Heart left ventricle (tissue), 16 donors: Measurements from ENCODE around the gene MBD3. TPM values are rescaled to one million over a fixed set of nuclear protein-coding genes. Genes with fewer than 3 reads are reported as not detected.

Source experiments
- ATAC-seq, 4 donors: fragments of 200-7000 bp; cut with Tn5 transposase; one replicate each; pipeline ENCODE4 v1.9.1; 2020 to 2022; ENCODE audit warnings: moderate library complexity in 4 of 4, mild to moderate bottlenecking in 3 of 4, moderate number of reproducible peaks in 1 of 4
- DNase-seq, 5 donors: peaks; one replicate each; pipeline ENCODE4 v3.0.0-alpha.2; 2020
- H3K27ac ChIP-seq, 12 donors: fragments of 200-600 bp; sonication (generic) in 4 of 12; one replicate each; pipeline versions ENCODE4 v1.5.0 to v1.8.0; 2016 to 2022; ENCODE audit warnings: mild to moderate bottlenecking in 2 of 12
- H3K27me3 ChIP-seq, 9 donors: fragments of 200-600 bp; sonication (generic) in 2 of 9; one replicate each; pipeline versions ENCODE4 v1.5.1 to v1.8.0; 2016 to 2022; ENCODE audit warnings: mild to moderate bottlenecking in 3 of 9
- H3K36me3 ChIP-seq, 9 donors: fragments of 200-600 bp; sonication (generic) in 2 of 9; one replicate each; pipeline versions ENCODE4 v1.5.0 to v1.8.0; 2018 to 2022; ENCODE audit warnings: mild to moderate bottlenecking in 2 of 9
- H3K4me1 ChIP-seq, 12 donors: fragments of 200-600 bp; sonication (generic) in 4 of 12; one replicate each; pipeline versions ENCODE4 v1.5.0 to v1.8.0; 2016 to 2022; ENCODE audit warnings: mild to moderate bottlenecking in 3 of 12
- H3K4me3 ChIP-seq, 12 donors: fragments of 200-600 bp; sonication (generic) in 4 of 12; one replicate each; pipeline versions ENCODE4 v1.5.0 to v1.8.0; 2017 to 2022; ENCODE audit warnings: mild to moderate bottlenecking in 9 of 12, moderate library complexity in 4 of 12
- H3K9me3 ChIP-seq, 12 donors: fragments of 200-600 bp; sonication (generic) in 4 of 12; one replicate each; pipeline versions ENCODE4 v1.5.0 to v1.8.0; 2016 to 2022; ENCODE audit warnings: mild to moderate bottlenecking in 1 of 12
- POLR2A ChIP-seq, 2 donors: fragments of 450-650 bp; IDR thresholded peaks; one replicate each; pipeline ENCODE4 v1.6.1; 2017; ENCODE audit warnings: antibody characterized with exemption in 2 of 2, mild to moderate bottlenecking in 2 of 2, moderate library complexity in 2 of 2
- WGBS, 4 donors: extraction: QIAGEN DNeasy Blood & Tissue Kit in 2 of 4; methylation state at CpG; one replicate each; pipeline versions ENCODE4 v1.1.5 to v1.1.7; 2013 to 2018; 5-methylcytosine and 5-hydroxymethylcytosine counted together
- intact Hi-C, 10 donors: fragments of 100-400 bp; cut with DNase I; formaldehyde crosslinking; loops; one replicate each; pipeline versions ENCODE4 v1.11.1 to v1.14.2; 2022
- polyA plus RNA-seq, 2 donors: library from polyadenylated mRNA; stranded (reverse); fragments of 200-250 nt; gene quantifications; one replicate each; pipeline ENCODE4 v1.2.3, GENCODE V29; 2013
- total RNA-seq, 9 donors: library from RNA; depleted of rRNA in 2 of 9; stranded (reverse); fragments of >200 nt in 2 of 9; fragmentation: NEBNext Ultra II Directional in 3 of 9; extraction: Animal tissue kit (Norgen Biotek cat#: 25700) in 3 of 9; gene quantifications; one replicate each; pipeline versions ENCODE4 v1.1.0 to v1.2.4, GENCODE V29; 2016 to 2023
- TF ChIP-seq, protein P1 (sequence below), 12 donors: fragments of 200-600 bp; sonication (generic) in 4 of 12; IDR thresholded peaks; one replicate each; pipeline versions ENCODE4 v1.5.0 to v1.8.0; 2018 to 2022; ENCODE audit warnings: antibody characterized with exemption in 12 of 12, mild to moderate bottlenecking in 5 of 12
- donor health status: ischemic (EF 13 %, LVEDD 7.1; RV severe dilation, severe dysfunction).
- donor health status: healthy with polysubstance abuse.
- donor health status: DM: no; HTN: yes; CAD: no.
- donor health status: DM: no; HTN: no; CAD: no.
- donor health status: ischemic (EF 25% LVEDD 6.9; RV normal size, moderate dysfunction).
- donor health status: ischemic (EF 25% LVEDD 5.7; RV mildly dilated, moderate dysfunction).
- donor health status: healthy.
- donor health status: DM: yes; HTN: yes; CAD: no.
- donor health status: ischemic (EF 35%, LVEDD 5.7; RV mildly dilated, moderate dysfunction).
- donor health status: nonischemic (EF 11% LVEDD 7.7; RV severe dilation, severe dysfunction).
- donor health status: DM: yes; HTN: yes; CAD: no.
- donor health status: PGD.
- donor health status: ischemic (EF 29% LVEDD 5.4; RV normal size, mild dysfunction).
- donor health status: nonischemic (EF 23%, LVEDD 6.1; RV moderate dilation, normal function).

The MBD3 gene
- total and polyA plus RNA-seq, 11 donors = 38.6 to 146 (median 72.8) TPM

DNA sequence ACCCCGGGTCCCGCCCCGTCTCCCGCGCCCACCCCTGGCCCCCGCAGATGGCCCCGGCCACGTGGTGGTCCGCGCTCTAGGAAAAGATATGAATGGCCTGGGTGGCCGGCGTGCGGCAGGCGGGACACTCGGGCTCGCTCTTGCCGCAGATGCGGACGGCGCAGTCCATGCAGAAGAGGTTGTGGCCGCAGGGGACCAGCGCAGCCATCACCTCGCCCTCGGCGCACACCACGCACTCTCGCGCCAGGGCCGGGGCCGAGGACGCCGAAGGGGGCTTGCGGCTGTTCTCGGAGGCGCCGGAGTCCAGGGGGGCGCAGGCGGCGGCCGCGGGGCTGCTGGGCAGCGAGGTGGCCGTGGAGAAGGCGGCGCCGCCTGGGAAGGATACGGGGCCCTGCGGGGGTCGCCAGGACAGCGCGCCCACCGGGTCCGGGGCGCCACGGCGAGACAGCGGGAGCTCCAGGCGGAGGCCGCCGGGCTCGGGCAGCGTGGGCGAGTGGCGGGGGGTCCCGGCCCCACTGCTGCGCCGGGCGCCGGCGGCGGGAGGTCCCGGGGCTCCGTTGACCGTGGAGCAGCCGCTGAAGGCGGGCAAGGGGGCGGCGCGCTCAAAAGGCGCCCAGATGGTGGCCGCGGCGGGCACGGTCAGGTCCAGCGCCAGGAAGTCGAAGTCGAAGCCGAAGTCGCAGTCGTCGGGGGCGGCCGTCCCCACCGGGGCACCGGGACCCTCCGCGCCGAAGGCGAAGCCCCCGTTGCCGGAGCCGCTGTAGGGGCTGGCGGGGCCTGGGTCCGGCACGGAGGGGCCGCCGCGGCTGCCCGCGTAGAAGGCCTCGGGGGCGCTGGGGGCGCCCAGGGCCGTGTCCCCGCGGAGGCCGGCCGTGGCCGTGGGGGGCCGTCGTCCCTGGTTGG, 36.9 kb downstream of the MBD3 start:
- no peaks in the 10 kb centered on the region for H3K27me3 ChIP-seq
- DNase-seq (no peak), ATAC-seq (no peak)
- no peak for TF ChIP-seq POLR2A (IDR thresholded peaks at IDR 0.05)
- TF ChIP-seq, protein P1, sequence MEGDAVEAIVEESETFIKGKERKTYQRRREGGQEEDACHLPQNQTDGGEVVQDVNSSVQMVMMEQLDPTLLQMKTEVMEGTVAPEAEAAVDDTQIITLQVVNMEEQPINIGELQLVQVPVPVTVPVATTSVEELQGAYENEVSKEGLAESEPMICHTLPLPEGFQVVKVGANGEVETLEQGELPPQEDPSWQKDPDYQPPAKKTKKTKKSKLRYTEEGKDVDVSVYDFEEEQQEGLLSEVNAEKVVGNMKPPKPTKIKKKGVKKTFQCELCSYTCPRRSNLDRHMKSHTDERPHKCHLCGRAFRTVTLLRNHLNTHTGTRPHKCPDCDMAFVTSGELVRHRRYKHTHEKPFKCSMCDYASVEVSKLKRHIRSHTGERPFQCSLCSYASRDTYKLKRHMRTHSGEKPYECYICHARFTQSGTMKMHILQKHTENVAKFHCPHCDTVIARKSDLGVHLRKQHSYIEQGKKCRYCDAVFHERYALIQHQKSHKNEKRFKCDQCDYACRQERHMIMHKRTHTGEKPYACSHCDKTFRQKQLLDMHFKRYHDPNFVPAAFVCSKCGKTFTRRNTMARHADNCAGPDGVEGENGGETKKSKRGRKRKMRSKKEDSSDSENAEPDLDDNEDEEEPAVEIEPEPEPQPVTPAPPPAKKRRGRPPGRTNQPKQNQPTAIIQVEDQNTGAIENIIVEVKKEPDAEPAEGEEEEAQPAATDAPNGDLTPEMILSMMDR (IDR thresholded peaks at IDR 0.05) = no peak
- 95 to 96% (median 96%) methylated on average over 88 to 121 of the region's 121 CpGs for WGBS, 4 donors
- no peaks in the 10 kb centered on the region for H3K9me3 ChIP-seq
- intact Hi-C loops = loop anchor here in 1 of 10 donors (10.0 kb wide), 1 partner anchor 269 kb away; no protein-coding TSS in a partner anchor
- no peak overlapping the region for H3K27ac ChIP-seq
- peaks cover 0 to 17% (median 0%) of the 10 kb centered on the region in 9 donors for H3K36me3 ChIP-seq
- H3K4me1 ChIP-seq = peaks cover 0 to 9% (median 0%) of the 10 kb centered on the region in 12 donors
- H3K4me3 ChIP-seq = no peak overlapping the region

DNA sequence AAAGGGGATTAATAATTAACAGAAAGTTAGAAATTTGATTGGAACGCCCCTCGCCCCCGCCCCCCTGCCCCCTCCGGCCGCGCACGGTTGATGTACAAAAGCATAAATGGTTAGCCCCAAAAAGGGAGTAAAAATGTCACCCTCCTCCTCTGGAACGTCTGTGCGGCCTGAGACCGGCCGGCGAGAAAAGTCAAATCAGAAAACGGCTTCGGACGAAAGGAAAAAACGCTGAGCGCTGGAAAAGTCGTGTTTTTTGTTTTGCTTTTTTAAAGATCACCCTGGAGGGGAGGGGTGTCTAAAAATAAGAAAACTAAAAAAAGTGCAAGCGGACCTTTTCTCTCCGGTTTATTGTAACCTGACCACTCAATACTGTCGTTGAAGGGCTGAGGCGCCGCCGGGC, 37.7 kb downstream of the MBD3 start:
- 93 to 94% (median 94%) methylated on average over 24 of the region's 24 CpGs for WGBS, 4 donors
- ATAC-seq (no peak), DNase-seq (no peak)
- no peak overlapping the region for H3K27ac ChIP-seq
- no peak for TF ChIP-seq POLR2A (IDR thresholded peaks at IDR 0.05)
- TF ChIP-seq, protein P1 (IDR thresholded peaks at IDR 0.05) = no peak
- peaks cover 0 to 17% (median 0%) of the 10 kb centered on the region in 9 donors for H3K36me3 ChIP-seq
- intact Hi-C loops = loop anchor here in 1 of 10 donors (10.0 kb wide), 1 partner anchor 270 kb away; no protein-coding TSS in a partner anchor
- H3K4me1 ChIP-seq = peaks cover 0 to under 1% (median 0%) of the 10 kb centered on the region in 12 donors
- no peaks in the 10 kb centered on the region for H3K27me3 ChIP-seq
- no peak overlapping the region for H3K4me3 ChIP-seq
- H3K9me3 ChIP-seq = no peaks in the 10 kb centered on the region

DNA sequence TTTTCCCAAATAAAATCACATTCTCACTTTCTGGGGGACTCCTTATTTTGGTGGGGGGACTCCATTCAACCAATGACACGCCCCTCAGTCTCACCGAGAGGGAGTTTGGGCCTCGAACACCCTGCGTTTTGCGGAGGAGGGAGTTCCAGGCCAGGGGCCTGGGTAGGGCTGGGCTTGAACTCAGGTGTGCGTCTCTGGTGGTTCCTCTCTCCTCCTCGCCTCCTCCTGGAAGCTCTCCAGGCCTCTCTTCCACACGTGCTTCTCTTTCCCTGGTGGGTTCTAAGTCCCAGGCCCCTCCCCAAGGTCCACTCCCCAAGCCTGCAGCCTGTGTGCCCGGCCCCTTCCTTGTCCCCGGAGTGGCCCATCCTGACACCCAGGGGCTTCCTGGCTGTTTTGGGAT, 39.2 kb downstream of the MBD3 start:
- Histone ChIP-seq H3K9me3 (no peaks in the 10 kb centered on the region), H3K4me1 (no peaks in the 10 kb centered on the region), H3K4me3 (no peak overlapping the region), H3K27ac (no peak overlapping the region), H3K36me3 (peaks cover 0 to 17% (median 0%) of the 10 kb centered on the region in 9 donors), H3K27me3 (no peaks in the 10 kb centered on the region)
- DNase-seq (no peak), ATAC-seq (no peak)
- intact Hi-C loops = loop anchor here in 1 of 10 donors (10.0 kb wide), 1 partner anchor 271 kb away; no protein-coding TSS in a partner anchor
- TF ChIP-seq, protein P1 (IDR thresholded peaks at IDR 0.05) = no peak
- TF ChIP-seq POLR2A (IDR thresholded peaks at IDR 0.05) = no peak
- 87 to 89% (median 88%) methylated on average over 10 of the region's 10 CpGs for WGBS, 4 donors
